K562 (cell line): Measurements from ENCODE around the gene NDOR1. TPM values are rescaled to one million over a fixed set of nuclear protein-coding genes. Genes with fewer than 3 reads are reported as not detected.

Source experiments
- CAMTA2 ChIP-seq: fragments of 250-450 bp; sonication (Bioruptor Pico); conservative IDR thresholded peaks from 2 replicates; pipeline ENCODE4 v1.5.1; 2022
- ELF4 ChIP-seq: fragments of 450-650 bp; formaldehyde crosslinking; IDR thresholded peaks from 2 replicates; pipeline ENCODE4 v1.4.0; 2022; ENCODE audit warnings: missing genetic modification characterization
- FOXJ3 ChIP-seq: sonication (generic); formaldehyde crosslinking; IDR thresholded peaks from 2 replicates; pipeline ENCODE4 v1.4.0; 2020; ENCODE audit warnings: mild to moderate bottlenecking, missing genetic modification reagents
- KDM2B ChIP-seq: fragments of 250-450 bp; sonication (Bioruptor Pico); IDR thresholded peaks from 2 replicates; pipeline ENCODE4 v1.8.0; 2021; ENCODE audit warnings: mild to moderate bottlenecking, moderate library complexity
- RBM17 ChIP-seq: fragments of 200-400 bp; formaldehyde crosslinking; IDR thresholded peaks from 2 replicates; pipeline ENCODE4 v1.6.1; 2017; ENCODE audit warnings: low read depth, mild to moderate bottlenecking, low read length, borderline replicate concordance
- SIN3B ChIP-seq: fragments of 450-650 bp; IDR thresholded peaks from 2 replicates; pipeline ENCODE4 v1.6.1; 2017; ENCODE audit warnings: low read depth, mild to moderate bottlenecking, moderate library complexity
- YBX1 ChIP-seq: fragments of 450-650 bp; IDR thresholded peaks from 2 replicates; pipeline ENCODE4 v1.7.1; 2016; ENCODE audit warnings: mild to moderate bottlenecking
- ZNF146 ChIP-seq: IDR thresholded peaks from one replicate; pipeline ENCODE4 v1.6.1; 2018; ENCODE audit warnings: missing compliant biosample characterization; ENCODE audit not compliant: unreplicated experiment
- ZNF316 ChIP-seq: fragments of 450-650 bp; IDR thresholded peaks from 2 replicates; pipeline ENCODE4 v1.6.1; 2016
- ZNF766 ChIP-seq: fragments of 200-800 bp; sonication (Bioruptor generic); conservative IDR thresholded peaks from 2 replicates; pipeline ENCODE4 v1.6.1; 2016; ENCODE audit warnings: missing genetic modification characterization, missing compliant biosample characterization
- polyA plus RNA-seq, 8 experiments: library from polyadenylated mRNA; depleted of rRNA in 4 of 8; stranded (reverse) in 5 of 8; unstranded in 3 of 8; fragments of >200 nt; fragmentation: Nextera tagmentation in 2 of 8; fragmentation: Illumina TruSeq in 1 of 8; extraction: Ambion mirVana in 2 of 8; extraction: Trizol in 1 of 8; gene quantifications; 2 replicates each; pipeline versions ENCODE4 v1.2.1 to v1.2.3, GENCODE V29; 2011 to 2014; ENCODE audit warnings: inconsistent platforms in 1 of 8, missing spikeins in 1 of 8
- total RNA-seq, 7 experiments: library from RNA; depleted of rRNA in 6 of 7; stranded (reverse); fragments of >200 nt in 6 of 7; fragmentation: Illumina TruSeq in 2 of 7; extraction: Trizol in 2 of 7; gene quantifications; 2 replicates each; pipeline versions ENCODE4 v1.2.1 to v1.2.3, GENCODE V29; 2011 to 2021; ENCODE audit warnings: low replicate concordance in 1 of 7
- TF ChIP-seq, protein P1 (sequence below): fragments of 250-450 bp; sonication (Bioruptor Pico); IDR thresholded peaks from 2 replicates; pipeline ENCODE4 v1.9.0; 2021; ENCODE audit warnings: mild to moderate bottlenecking, inconsistent platforms
- TF ChIP-seq, protein P2 (sequence below), 2 experiments: fragments of 450-650 bp; IDR thresholded peaks; 2 replicates each; pipeline ENCODE4 v1.6.1; 2018; ENCODE audit warnings: mild to moderate bottlenecking in 2 of 2, low read depth in 1 of 2; ENCODE audit not compliant: partially characterized antibody in 2 of 2
- TF ChIP-seq, protein P3 (sequence below): fragments of 250-450 bp; sonication (Bioruptor Pico); IDR thresholded peaks from 2 replicates; pipeline ENCODE4 v1.5.0; 2021
- TF ChIP-seq, protein P4 (sequence below): IDR thresholded peaks from 3 replicates; pipeline ENCODE4 v1.6.1; 2011; ENCODE audit warnings: borderline replicate concordance, mild to moderate bottlenecking, moderate library complexity; ENCODE audit not compliant: insufficient read length; ENCODE audit errors: extremely low read depth
- TF ChIP-seq, protein P5 (sequence below): IDR thresholded peaks from 2 replicates; pipeline ENCODE4 v1.6.1; 2014; ENCODE audit warnings: antibody characterized with exemption

Gene NDOR1
- total and polyA plus RNA-seq, 9 of the 15 experiments (the other 6 are each of a cell fraction or from before 2014, with no cell fraction given), result 0.06 to 36.9 (median 6.9) TPM

DNA sequence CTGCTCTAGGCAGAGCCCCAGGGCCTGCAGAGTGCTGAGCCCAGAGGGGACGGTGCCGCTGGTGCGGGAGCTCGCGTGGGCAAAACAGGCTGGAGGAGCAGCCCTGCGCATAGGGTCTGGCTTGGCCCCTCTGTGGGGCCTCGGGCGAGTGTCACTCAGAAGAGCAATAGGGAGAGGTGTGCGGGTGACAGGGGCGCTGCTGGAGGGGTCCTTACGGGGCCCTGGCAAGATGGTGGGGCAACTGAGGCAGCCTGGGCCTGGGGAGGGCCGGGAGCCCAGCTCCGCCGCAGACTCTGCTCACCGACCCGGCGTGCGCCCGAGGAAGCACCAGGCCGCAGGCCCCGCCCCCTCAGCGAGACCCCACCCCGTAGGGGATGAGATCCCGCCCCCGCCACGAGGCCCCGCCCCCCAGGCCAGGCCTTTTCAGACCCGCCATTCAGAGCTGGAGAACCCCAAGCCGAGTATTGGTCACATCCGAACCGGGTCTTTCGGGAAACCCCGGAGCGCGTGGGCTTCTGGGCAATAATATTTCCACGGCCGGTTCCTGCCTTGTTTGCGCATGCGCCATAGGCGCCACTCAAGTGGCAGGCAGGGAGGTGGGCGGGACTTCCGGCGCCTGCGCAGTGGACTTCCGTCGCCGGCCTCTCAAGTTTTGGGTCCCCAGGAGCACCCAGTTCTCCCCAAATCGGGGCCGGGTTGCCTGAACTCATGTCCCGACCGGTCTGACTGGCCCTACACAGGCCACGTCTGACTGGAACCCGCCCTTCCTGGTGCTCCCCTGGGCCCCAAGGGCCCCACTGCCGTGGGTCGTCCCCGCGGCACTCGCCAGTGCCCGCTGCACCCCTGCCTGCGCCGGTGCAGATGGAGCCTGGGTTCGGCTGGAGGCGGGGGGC, 17.8 kb downstream of the NDOR1 start (continued):
- TF ChIP-seq, protein P1, sequence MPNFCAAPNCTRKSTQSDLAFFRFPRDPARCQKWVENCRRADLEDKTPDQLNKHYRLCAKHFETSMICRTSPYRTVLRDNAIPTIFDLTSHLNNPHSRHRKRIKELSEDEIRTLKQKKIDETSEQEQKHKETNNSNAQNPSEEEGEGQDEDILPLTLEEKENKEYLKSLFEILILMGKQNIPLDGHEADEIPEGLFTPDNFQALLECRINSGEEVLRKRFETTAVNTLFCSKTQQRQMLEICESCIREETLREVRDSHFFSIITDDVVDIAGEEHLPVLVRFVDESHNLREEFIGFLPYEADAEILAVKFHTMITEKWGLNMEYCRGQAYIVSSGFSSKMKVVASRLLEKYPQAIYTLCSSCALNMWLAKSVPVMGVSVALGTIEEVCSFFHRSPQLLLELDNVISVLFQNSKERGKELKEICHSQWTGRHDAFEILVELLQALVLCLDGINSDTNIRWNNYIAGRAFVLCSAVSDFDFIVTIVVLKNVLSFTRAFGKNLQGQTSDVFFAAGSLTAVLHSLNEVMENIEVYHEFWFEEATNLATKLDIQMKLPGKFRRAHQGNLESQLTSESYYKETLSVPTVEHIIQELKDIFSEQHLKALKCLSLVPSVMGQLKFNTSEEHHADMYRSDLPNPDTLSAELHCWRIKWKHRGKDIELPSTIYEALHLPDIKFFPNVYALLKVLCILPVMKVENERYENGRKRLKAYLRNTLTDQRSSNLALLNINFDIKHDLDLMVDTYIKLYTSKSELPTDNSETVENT (CRISPR knock-in tag), result peak; percentile 64; the same call in 1 of the 2 replicates
- TF ChIP-seq ZNF146, result no peak
- TF ChIP-seq, protein P2, sequence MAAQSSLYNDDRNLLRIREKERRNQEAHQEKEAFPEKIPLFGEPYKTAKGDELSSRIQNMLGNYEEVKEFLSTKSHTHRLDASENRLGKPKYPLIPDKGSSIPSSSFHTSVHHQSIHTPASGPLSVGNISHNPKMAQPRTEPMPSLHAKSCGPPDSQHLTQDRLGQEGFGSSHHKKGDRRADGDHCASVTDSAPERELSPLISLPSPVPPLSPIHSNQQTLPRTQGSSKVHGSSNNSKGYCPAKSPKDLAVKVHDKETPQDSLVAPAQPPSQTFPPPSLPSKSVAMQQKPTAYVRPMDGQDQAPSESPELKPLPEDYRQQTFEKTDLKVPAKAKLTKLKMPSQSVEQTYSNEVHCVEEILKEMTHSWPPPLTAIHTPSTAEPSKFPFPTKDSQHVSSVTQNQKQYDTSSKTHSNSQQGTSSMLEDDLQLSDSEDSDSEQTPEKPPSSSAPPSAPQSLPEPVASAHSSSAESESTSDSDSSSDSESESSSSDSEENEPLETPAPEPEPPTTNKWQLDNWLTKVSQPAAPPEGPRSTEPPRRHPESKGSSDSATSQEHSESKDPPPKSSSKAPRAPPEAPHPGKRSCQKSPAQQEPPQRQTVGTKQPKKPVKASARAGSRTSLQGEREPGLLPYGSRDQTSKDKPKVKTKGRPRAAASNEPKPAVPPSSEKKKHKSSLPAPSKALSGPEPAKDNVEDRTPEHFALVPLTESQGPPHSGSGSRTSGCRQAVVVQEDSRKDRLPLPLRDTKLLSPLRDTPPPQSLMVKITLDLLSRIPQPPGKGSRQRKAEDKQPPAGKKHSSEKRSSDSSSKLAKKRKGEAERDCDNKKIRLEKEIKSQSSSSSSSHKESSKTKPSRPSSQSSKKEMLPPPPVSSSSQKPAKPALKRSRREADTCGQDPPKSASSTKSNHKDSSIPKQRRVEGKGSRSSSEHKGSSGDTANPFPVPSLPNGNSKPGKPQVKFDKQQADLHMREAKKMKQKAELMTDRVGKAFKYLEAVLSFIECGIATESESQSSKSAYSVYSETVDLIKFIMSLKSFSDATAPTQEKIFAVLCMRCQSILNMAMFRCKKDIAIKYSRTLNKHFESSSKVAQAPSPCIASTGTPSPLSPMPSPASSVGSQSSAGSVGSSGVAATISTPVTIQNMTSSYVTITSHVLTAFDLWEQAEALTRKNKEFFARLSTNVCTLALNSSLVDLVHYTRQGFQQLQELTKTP (IDR thresholded peaks at IDR 0.05; ENCODE audit: low read depth in 1 of 2, partially characterized antibody in 2 of 2), result no peak
- TF ChIP-seq, protein P3, sequence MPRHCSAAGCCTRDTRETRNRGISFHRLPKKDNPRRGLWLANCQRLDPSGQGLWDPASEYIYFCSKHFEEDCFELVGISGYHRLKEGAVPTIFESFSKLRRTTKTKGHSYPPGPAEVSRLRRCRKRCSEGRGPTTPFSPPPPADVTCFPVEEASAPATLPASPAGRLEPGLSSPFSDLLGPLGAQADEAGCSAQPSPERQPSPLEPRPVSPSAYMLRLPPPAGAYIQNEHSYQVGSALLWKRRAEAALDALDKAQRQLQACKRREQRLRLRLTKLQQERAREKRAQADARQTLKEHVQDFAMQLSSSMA (CRISPR knock-in tag), result no peak
- TF ChIP-seq, protein P4, sequence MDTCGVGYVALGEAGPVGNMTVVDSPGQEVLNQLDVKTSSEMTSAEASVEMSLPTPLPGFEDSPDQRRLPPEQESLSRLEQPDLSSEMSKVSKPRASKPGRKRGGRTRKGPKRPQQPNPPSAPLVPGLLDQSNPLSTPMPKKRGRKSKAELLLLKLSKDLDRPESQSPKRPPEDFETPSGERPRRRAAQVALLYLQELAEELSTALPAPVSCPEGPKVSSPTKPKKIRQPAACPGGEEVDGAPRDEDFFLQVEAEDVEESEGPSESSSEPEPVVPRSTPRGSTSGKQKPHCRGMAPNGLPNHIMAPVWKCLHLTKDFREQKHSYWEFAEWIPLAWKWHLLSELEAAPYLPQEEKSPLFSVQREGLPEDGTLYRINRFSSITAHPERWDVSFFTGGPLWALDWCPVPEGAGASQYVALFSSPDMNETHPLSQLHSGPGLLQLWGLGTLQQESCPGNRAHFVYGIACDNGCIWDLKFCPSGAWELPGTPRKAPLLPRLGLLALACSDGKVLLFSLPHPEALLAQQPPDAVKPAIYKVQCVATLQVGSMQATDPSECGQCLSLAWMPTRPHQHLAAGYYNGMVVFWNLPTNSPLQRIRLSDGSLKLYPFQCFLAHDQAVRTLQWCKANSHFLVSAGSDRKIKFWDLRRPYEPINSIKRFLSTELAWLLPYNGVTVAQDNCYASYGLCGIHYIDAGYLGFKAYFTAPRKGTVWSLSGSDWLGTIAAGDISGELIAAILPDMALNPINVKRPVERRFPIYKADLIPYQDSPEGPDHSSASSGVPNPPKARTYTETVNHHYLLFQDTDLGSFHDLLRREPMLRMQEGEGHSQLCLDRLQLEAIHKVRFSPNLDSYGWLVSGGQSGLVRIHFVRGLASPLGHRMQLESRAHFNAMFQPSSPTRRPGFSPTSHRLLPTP, result no peak
- no peak for TF ChIP-seq RBM17
- TF ChIP-seq FOXJ3 (CRISPR knock-in tag), result no peak
- no peak for TF ChIP-seq ELF4 (CRISPR knock-in tag)
- TF ChIP-seq ZNF766, result no peak
- no peak for TF ChIP-seq YBX1
- TF ChIP-seq SIN3B, result peak; percentile 81
- no peak for TF ChIP-seq ZNF316
- TF ChIP-seq KDM2B (CRISPR knock-in tag), result 0 out of 2 replicates have a peak, but pooled peaks have one; percentile 48
- TF ChIP-seq, protein P5, sequence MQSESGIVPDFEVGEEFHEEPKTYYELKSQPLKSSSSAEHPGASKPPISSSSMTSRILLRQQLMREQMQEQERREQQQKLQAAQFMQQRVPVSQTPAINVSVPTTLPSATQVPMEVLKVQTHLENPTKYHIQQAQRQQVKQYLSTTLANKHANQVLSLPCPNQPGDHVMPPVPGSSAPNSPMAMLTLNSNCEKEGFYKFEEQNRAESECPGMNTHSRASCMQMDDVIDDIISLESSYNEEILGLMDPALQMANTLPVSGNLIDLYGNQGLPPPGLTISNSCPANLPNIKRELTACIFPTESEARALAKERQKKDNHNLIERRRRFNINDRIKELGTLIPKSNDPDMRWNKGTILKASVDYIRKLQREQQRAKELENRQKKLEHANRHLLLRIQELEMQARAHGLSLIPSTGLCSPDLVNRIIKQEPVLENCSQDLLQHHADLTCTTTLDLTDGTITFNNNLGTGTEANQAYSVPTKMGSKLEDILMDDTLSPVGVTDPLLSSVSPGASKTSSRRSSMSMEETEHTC, result no peak
- TF ChIP-seq CAMTA2, result no peak
